Measurements from ENCODE around the gene AKAP1. TPM values are rescaled to one million over a fixed set of nuclear protein-coding genes. Genes with fewer than 3 reads are reported as not detected.

Gene AKAP1
- total RNA-seq, 4 donors from 2014 or later, result 57.5 to 174 (median 117) TPM

DNA sequence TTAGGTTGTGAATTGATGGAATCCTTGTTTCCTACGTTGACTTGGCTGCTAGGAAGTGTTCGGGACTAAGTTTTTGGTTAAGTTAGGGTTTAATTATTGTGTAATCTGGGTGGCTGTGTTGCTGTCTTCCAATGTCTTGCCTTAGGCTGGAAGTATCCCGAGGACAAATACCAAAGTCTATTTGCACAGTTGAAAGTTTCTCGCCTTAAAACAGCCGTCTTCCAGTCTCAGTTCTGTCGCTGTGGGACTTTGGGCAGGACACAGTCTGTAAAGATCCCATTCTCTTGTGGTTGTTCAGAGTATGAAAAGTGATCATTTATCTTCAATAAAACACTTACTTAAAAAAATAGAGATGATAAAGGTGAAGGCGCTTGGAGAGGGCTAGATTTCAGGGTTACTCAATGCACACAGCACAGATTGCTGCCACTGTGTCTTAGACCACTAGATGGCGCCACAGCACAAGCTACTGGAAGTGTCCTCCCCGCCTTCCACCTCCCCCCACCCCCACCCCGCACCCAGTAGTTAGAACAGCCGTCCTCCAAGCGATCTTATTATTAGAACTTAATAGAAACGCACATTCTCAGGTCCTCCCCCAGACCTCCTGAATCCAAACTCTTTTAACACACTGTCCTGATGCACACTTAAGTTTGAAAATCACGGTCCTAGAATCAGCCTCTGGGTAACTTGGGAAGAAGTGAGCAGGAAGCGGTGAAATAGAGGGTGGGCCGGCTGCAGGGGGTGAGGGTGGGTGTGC lies 45.8 kb downstream of the AKAP1 start:
- TF ChIP-seq, protein P1, sequence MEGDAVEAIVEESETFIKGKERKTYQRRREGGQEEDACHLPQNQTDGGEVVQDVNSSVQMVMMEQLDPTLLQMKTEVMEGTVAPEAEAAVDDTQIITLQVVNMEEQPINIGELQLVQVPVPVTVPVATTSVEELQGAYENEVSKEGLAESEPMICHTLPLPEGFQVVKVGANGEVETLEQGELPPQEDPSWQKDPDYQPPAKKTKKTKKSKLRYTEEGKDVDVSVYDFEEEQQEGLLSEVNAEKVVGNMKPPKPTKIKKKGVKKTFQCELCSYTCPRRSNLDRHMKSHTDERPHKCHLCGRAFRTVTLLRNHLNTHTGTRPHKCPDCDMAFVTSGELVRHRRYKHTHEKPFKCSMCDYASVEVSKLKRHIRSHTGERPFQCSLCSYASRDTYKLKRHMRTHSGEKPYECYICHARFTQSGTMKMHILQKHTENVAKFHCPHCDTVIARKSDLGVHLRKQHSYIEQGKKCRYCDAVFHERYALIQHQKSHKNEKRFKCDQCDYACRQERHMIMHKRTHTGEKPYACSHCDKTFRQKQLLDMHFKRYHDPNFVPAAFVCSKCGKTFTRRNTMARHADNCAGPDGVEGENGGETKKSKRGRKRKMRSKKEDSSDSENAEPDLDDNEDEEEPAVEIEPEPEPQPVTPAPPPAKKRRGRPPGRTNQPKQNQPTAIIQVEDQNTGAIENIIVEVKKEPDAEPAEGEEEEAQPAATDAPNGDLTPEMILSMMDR (IDR thresholded peaks at IDR 0.05 in 4 of 5, conservative IDR thresholded peaks at IDR 0.05 in 1 of 5), result peak; percentile 60 to 95 (median 78)
- TF ChIP-seq POLR2A (IDR thresholded peaks at IDR 0.05), result no peak
- peaks cover under 1 to 2% of the 10 kb centered on the region in 2 donors for H3K4me1 ChIP-seq
- peak; percentile 94 to 98 for ATAC-seq
- intact Hi-C loops (cut with DNase I; ENCODE audit: low total_unique reads), result loop anchor here (1.0 to 5.0 kb wide), 4 partner anchors 541 to 982 kb away; no protein-coding TSS in a partner anchor
- in situ Hi-C loops (cut with MboI; ENCODE audit: low sequenced_read_pairs in 4 of 4), result loop anchor here in 2 of 4 donors (10.0 to 25.0 kb wide), 3 partner anchors 544 to 981 kb away; partner anchors contain the start of gene CCDC182 (in 1 of the 2)
- no peak overlapping the region for H3K27ac ChIP-seq
- no peaks in the 10 kb centered on the region for H3K9me3 ChIP-seq
- H3K4me3 ChIP-seq, result peak overlapping the region in 2 of 4 donors; percentile 15 to 25
- no peaks in the 10 kb centered on the region for H3K27me3 ChIP-seq
- no peaks in the 10 kb centered on the region for H3K36me3 ChIP-seq
- DNase-seq, result peak; percentile 67 to 79

DNA sequence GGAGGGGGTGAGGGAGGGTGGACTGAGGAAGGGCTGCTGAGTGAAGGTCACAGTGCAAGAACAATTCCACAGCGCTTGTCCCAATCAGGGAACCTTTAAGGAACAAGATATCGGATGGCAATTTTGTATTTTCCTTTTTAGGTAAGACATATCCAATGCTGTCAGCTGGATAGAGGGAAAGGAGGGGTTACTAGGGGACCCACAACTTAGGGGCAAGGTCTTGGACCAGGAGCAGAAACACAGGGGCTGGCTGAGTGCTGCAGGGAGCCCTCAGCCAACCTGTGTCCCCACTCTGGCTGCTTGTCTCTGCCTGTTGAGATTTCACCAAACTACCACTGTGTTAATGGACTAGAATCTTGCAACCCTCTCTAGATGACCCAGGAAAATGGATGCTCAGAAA lies 47.6 kb downstream of the AKAP1 start:
- TF ChIP-seq, protein P1 (IDR thresholded peaks at IDR 0.05 in 4 of 5, conservative IDR thresholded peaks at IDR 0.05 in 1 of 5), result no peak
- TF ChIP-seq POLR2A (IDR thresholded peaks at IDR 0.05), result no peak
- intact Hi-C loops (cut with DNase I; ENCODE audit: low total_unique reads) (loop anchor here (5.0 kb wide), 2 partner anchors 540 to 700 kb away; no protein-coding TSS in a partner anchor), in situ Hi-C loops (cut with MboI; ENCODE audit: low sequenced_read_pairs in 4 of 4) (loop anchor here in 2 of 4 donors (10.0 to 25.0 kb wide), 3 partner anchors 542 to 980 kb away; partner anchors contain the start of gene CCDC182 (in 1 of the 2))
- no peaks in the 10 kb centered on the region for H3K9me3 ChIP-seq
- no peak for ATAC-seq
- H3K36me3 ChIP-seq, result no peaks in the 10 kb centered on the region
- DNase-seq, result no peak
- H3K4me1 ChIP-seq, result peaks cover 0 to 2% of the 10 kb centered on the region in 2 donors
- H3K4me3 ChIP-seq, result no peak overlapping the region
- H3K27ac ChIP-seq, result no peak overlapping the region
- no peaks in the 10 kb centered on the region for H3K27me3 ChIP-seq

- Histone ChIP-seq H3K4me1 (peaks cover 0 to 2% of the 10 kb centered on the region in 2 donors), H3K4me3 (no peak overlapping the region), H3K9me3 (no peaks in the 10 kb centered on the region), H3K27ac (no peak overlapping the region), H3K27me3 (no peaks in the 10 kb centered on the region), H3K36me3 (no peaks in the 10 kb centered on the region)
- intact Hi-C loops (cut with DNase I; ENCODE audit: low total_unique reads) (loop anchor here (5.0 kb wide), 2 partner anchors 539 to 699 kb away; no protein-coding TSS in a partner anchor), in situ Hi-C loops (cut with MboI; ENCODE audit: low sequenced_read_pairs in 4 of 4) (loop anchor here in 2 of 4 donors (10.0 to 25.0 kb wide), 3 partner anchors 541 to 979 kb away; partner anchors contain the start of gene CCDC182 (in 1 of the 2))
- no peak for DNase-seq
- TF ChIP-seq, protein P1 (IDR thresholded peaks at IDR 0.05 in 4 of 5, conservative IDR thresholded peaks at IDR 0.05 in 1 of 5), result no peak
- TF ChIP-seq POLR2A (IDR thresholded peaks at IDR 0.05), result no peak
- no peak for ATAC-seq
These were observed 48.4 kb downstream of the AKAP1 start for GRCh38 chr17:57133486-57133885.

DNA sequence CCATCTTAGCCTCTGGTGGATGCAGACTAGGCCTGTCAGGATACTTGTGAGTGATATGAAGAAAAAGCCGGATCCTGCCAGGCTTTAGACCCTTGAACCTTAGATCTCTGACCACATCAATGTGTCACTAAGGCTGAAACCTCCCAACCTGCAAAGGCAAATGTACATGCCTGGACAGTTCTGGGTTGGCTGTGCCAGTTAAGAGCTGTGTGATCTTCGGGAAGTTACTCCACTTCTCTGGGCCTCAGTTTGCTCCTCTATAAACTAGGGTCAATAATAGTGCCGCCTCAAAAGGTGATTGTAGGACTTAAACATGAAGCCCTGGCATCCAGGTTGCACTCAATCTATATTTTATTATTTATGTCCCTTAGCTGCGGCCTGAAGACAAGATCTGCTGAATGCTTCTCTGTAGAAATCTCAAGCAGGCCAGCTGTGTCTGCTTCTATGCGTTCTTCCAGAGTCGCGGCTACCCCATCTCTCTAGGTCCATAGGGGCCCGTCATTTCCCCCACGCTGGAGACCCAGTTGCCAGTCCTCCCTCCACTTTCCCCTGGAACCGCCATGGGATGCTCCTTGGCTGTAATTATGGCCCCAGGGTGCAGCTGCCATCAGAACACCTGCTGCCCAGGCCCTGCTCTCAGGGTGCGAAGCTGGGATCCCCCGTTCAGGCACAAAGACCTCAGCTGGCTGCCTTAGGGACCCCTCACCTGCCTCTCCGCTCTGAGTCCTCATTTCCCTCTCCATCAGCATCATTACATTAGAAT lies 50.2 kb downstream of the AKAP1 start:
- intact Hi-C loops (cut with DNase I; ENCODE audit: low total_unique reads), result loop anchor here (5.0 kb wide), 1 partner anchor 107 kb away; no protein-coding TSS in a partner anchor
- H3K36me3 ChIP-seq, result no peaks in the 10 kb centered on the region
- no peak for TF ChIP-seq POLR2A (IDR thresholded peaks at IDR 0.05)
- TF ChIP-seq, protein P1 (IDR thresholded peaks at IDR 0.05 in 4 of 5, conservative IDR thresholded peaks at IDR 0.05 in 1 of 5), result no peak
- peaks cover 2 to 4% of the 10 kb centered on the region in 2 donors for H3K4me1 ChIP-seq
- H3K27ac ChIP-seq, result no peak overlapping the region
- H3K27me3 ChIP-seq, result no peaks in the 10 kb centered on the region
- in situ Hi-C loops (cut with MboI; ENCODE audit: low sequenced_read_pairs in 4 of 4), result loop anchor here in 2 of 4 donors (10.0 to 25.0 kb wide), 3 partner anchors 540 to 977 kb away; partner anchors contain the start of gene CCDC182 (in 1 of the 2)
- DNase-seq (no peak), ATAC-seq (no peak)
- no peaks in the 10 kb centered on the region for H3K9me3 ChIP-seq
- no peak overlapping the region for H3K4me3 ChIP-seq

Data from gastrocnemius medialis (tissue), 4 donors.